Measurements from ENCODE around the gene SELENOS.

- TF ChIP-seq POLR2AphosphoS5 (IDR thresholded peaks at IDR 0.05; ENCODE audit: low read depth) (no peak), CTCF (IDR thresholded peaks at IDR 0.05; ENCODE audit: insufficient read depth, low read length) (no peak), REST (IDR thresholded peaks at IDR 0.05; ENCODE audit: insufficient replicate concordance, low read depth) (no peak)
Measured at GRCh38 chr15:101283931-101284330, 6.6 kb upstream of the SELENOS start.

Data from HL-60 (cell line).